K562 (cell line): Measurements from ENCODE around the gene RPS8. TPM values are rescaled to one million over a fixed set of nuclear protein-coding genes. Genes with fewer than 3 reads are reported as not detected.

Source experiments
- COPS2 ChIP-seq: fragments of 450-650 bp; conservative IDR thresholded peaks from 2 replicates; pipeline ENCODE4 v1.6.1; 2016; ENCODE audit warnings: mild to moderate bottlenecking, moderate library complexity
- DMBX1 ChIP-seq: fragments of 250-450 bp; sonication (Bioruptor Pico); IDR thresholded peaks from 2 replicates; pipeline ENCODE4 v1.8.0; 2022; ENCODE audit warnings: inconsistent platforms, mild to moderate bottlenecking, moderate library complexity, borderline replicate concordance
- HDAC1 ChIP-seq, 2 experiments: fragments of 450-650 bp; IDR thresholded peaks; 2 replicates each; pipeline ENCODE4 v1.6.1; 2016 to 2017; ENCODE audit warnings: inconsistent platforms in 1 of 2, mild to moderate bottlenecking in 1 of 2, moderate library complexity in 1 of 2
- HDGF ChIP-seq: fragments of 450-650 bp; IDR thresholded peaks from 2 replicates; pipeline ENCODE4 v1.6.1; 2016
- MAFG ChIP-seq: fragments of 450-650 bp; conservative IDR thresholded peaks from 2 replicates; pipeline ENCODE4 v1.6.1; 2016; ENCODE audit warnings: missing genetic modification characterization, missing compliant biosample characterization
- MCM3 ChIP-seq: fragments of 450-650 bp; IDR thresholded peaks from 2 replicates; pipeline ENCODE4 v1.6.1; 2016
- MCM7 ChIP-seq, 2 experiments: fragments of 450-650 bp; IDR thresholded peaks; 2 replicates each; pipeline ENCODE4 v1.6.1; 2016 to 2018
- NFIC ChIP-seq: fragments of 450-650 bp; IDR thresholded peaks from 2 replicates; pipeline ENCODE4 v1.6.1; 2017; ENCODE audit warnings: mild to moderate bottlenecking, inconsistent platforms
- PHB2 ChIP-seq: fragments of 450-650 bp; IDR thresholded peaks from 2 replicates; pipeline ENCODE4 v1.6.1; 2017; ENCODE audit warnings: low read depth
- THRAP3 ChIP-seq: fragments of 450-650 bp; IDR thresholded peaks from 2 replicates; pipeline ENCODE4 v1.6.1; 2016; ENCODE audit warnings: mild to moderate bottlenecking, inconsistent platforms, borderline replicate concordance
- TOE1 ChIP-seq, 2 experiments: fragments of 450-650 bp in 1 of 2; sonication (generic) in 1 of 2; formaldehyde crosslinking in 1 of 2; IDR thresholded peaks; 2 replicates each; pipeline versions ENCODE4 v1.7.1 to v1.8.0; 2016 to 2022; ENCODE audit warnings: borderline replicate concordance in 2 of 2, mild to moderate bottlenecking in 2 of 2, antibody characterized with exemption in 1 of 2, inconsistent platforms in 1 of 2, low read depth in 1 of 2, missing genetic modification reagents in 1 of 2, moderate library complexity in 1 of 2
- TRIM24 ChIP-seq, 2 experiments: fragments of 450-650 bp; IDR thresholded peaks; 2 replicates each; pipeline ENCODE4 v1.6.1; 2016
- polyA plus RNA-seq, 8 experiments: library from polyadenylated mRNA; depleted of rRNA in 4 of 8; stranded (reverse) in 5 of 8; unstranded in 3 of 8; fragments of >200 nt; fragmentation: Nextera tagmentation in 2 of 8; fragmentation: Illumina TruSeq in 1 of 8; extraction: Ambion mirVana in 2 of 8; extraction: Trizol in 1 of 8; gene quantifications; 2 replicates each; pipeline versions ENCODE4 v1.2.1 to v1.2.3, GENCODE V29; 2011 to 2014; ENCODE audit warnings: inconsistent platforms in 1 of 8, missing spikeins in 1 of 8
- total RNA-seq, 7 experiments: library from RNA; depleted of rRNA in 6 of 7; stranded (reverse); fragments of >200 nt in 6 of 7; fragmentation: Illumina TruSeq in 2 of 7; extraction: Trizol in 2 of 7; gene quantifications; 2 replicates each; pipeline versions ENCODE4 v1.2.1 to v1.2.3, GENCODE V29; 2011 to 2021; ENCODE audit warnings: low replicate concordance in 1 of 7
- TF ChIP-seq, protein P1 (sequence below): sonication (generic); formaldehyde crosslinking; IDR thresholded peaks from 2 replicates; pipeline ENCODE4 v1.8.0; 2022; ENCODE audit warnings: mild to moderate bottlenecking, missing genetic modification reagents
- TF ChIP-seq, protein P2 (sequence below): IDR thresholded peaks from 2 replicates; pipeline ENCODE4 v1.6.1; 2012; ENCODE audit warnings: low read depth, low read length, improper control_type of control experiment, borderline replicate concordance
- TF ChIP-seq, protein P3 (sequence below): sonication (generic); formaldehyde crosslinking; IDR thresholded peaks from 2 replicates; pipeline ENCODE4 v1.8.1; 2022; ENCODE audit warnings: missing genetic modification reagents
- TF ChIP-seq, protein P4 (sequence below): fragments of 200-800 bp; sonication (Bioruptor generic); IDR thresholded peaks from 2 replicates; pipeline ENCODE4 v1.6.1; 2017; ENCODE audit warnings: missing genetic modification characterization, missing compliant biosample characterization

The RPS8 gene
- total and polyA plus RNA-seq, 9 of the 15 experiments (the other 6 are each of a cell fraction or from before 2014, with no cell fraction given) = 2,431 to 4,168 (median 3,109) TPM

DNA sequence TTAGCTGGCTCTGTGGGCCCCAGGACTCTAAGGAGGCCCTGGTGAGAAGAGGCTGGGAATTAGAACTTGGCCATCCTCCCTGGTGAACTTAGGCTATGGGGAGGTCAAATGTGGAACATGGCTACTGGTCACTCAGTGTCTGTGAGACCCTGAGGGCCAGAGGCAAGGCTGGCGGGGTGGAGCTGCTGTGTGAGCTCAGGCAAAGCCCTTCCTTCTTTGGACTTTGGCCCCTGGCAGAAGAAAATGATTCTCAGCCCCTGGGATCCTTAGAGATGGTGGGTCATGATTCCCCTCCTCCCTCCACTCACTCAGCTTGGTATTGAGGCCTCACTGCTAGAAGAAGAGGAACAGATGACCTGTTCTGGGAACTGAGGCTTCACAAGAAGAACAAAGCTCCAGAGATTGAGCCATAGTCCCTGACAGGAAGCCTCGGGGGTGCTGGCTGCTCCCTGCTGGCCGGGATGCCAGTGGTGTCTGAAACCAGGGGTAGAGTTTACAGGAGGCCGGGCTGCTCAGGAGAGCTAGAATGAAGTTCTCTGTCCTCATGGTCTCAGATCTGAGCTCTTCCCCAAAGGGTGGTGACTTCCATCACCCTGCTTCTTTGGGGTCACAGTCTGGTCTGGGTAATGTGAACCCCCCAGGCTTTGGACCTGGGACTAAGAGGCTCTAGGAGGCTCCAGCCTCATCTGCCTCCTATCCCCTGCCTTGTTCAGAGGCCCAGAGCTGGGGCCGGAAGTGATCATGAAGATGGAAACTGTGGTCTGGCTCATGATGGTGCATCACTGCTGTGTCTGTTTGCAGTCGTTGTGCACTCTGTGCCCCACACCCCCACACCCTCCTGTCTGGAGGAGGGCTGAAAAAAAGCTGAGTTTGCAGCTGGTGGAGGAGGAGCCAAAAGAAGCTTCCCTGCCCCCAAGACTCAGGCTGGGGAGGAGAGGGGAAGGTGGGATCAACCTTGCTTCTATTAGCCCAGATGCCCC is 33.9 kb downstream of the RPS8 start (continued):
- TF ChIP-seq, protein P1, sequence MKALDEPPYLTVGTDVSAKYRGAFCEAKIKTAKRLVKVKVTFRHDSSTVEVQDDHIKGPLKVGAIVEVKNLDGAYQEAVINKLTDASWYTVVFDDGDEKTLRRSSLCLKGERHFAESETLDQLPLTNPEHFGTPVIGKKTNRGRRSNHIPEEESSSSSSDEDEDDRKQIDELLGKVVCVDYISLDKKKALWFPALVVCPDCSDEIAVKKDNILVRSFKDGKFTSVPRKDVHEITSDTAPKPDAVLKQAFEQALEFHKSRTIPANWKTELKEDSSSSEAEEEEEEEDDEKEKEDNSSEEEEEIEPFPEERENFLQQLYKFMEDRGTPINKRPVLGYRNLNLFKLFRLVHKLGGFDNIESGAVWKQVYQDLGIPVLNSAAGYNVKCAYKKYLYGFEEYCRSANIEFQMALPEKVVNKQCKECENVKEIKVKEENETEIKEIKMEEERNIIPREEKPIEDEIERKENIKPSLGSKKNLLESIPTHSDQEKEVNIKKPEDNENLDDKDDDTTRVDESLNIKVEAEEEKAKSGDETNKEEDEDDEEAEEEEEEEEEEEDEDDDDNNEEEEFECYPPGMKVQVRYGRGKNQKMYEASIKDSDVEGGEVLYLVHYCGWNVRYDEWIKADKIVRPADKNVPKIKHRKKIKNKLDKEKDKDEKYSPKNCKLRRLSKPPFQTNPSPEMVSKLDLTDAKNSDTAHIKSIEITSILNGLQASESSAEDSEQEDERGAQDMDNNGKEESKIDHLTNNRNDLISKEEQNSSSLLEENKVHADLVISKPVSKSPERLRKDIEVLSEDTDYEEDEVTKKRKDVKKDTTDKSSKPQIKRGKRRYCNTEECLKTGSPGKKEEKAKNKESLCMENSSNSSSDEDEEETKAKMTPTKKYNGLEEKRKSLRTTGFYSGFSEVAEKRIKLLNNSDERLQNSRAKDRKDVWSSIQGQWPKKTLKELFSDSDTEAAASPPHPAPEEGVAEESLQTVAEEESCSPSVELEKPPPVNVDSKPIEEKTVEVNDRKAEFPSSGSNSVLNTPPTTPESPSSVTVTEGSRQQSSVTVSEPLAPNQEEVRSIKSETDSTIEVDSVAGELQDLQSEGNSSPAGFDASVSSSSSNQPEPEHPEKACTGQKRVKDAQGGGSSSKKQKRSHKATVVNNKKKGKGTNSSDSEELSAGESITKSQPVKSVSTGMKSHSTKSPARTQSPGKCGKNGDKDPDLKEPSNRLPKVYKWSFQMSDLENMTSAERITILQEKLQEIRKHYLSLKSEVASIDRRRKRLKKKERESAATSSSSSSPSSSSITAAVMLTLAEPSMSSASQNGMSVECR = 0 out of 2 replicates have a peak, but pooled peaks have one; percentile 15
- TF ChIP-seq THRAP3 (0 out of 2 replicates have a peak, but pooled peaks have one; percentile 28), NFIC (no peak; the same call in 1 of the 2 replicates), PHB2 (no peak), MCM7 (IDR thresholded peaks at IDR 0.05) (no peak), DMBX1 (CRISPR knock-in tag) (0 out of 2 replicates have a peak, but pooled peaks have one; percentile 33), TOE1 (IDR thresholded peaks at IDR 0.05; ENCODE audit: borderline replicate concordance) (no peak), TOE1 (CRISPR knock-in tag; IDR thresholded peaks at IDR 0.05; ENCODE audit: borderline replicate concordance, low read depth) (no peak), MCM3 (no peak), TRIM24 (IDR thresholded peaks at IDR 0.05) (no peak), COPS2 (no peak), HDAC1 (IDR thresholded peaks at IDR 0.05) (peak in 1 of 2 experiments; percentile 11; a peak in 1 of 4 replicates), MAFG (tag) (peak; percentile 79), HDGF (no peak)
- TF ChIP-seq, protein P2, sequence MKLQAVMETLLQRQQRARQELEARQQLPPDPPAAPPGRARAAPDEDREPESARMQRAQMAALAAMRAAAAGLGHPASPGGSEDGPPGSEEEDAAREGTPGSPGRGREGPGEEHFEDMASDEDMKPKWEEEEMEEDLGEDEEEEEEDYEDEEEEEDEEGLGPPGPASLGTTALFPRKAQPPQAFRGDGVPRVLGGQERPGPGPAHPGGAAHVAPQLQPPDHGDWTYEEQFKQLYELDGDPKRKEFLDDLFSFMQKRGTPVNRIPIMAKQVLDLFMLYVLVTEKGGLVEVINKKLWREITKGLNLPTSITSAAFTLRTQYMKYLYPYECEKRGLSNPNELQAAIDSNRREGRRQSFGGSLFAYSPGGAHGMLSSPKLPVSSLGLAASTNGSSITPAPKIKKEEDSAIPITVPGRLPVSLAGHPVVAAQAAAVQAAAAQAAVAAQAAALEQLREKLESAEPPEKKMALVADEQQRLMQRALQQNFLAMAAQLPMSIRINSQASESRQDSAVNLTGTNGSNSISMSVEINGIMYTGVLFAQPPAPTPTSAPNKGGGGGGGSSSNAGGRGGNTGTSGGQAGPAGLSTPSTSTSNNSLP = no peak
- TF ChIP-seq, protein P3, sequence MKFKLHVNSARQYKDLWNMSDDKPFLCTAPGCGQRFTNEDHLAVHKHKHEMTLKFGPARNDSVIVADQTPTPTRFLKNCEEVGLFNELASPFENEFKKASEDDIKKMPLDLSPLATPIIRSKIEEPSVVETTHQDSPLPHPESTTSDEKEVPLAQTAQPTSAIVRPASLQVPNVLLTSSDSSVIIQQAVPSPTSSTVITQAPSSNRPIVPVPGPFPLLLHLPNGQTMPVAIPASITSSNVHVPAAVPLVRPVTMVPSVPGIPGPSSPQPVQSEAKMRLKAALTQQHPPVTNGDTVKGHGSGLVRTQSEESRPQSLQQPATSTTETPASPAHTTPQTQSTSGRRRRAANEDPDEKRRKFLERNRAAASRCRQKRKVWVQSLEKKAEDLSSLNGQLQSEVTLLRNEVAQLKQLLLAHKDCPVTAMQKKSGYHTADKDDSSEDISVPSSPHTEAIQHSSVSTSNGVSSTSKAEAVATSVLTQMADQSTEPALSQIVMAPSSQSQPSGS = no peak
- TF ChIP-seq, protein P4, sequence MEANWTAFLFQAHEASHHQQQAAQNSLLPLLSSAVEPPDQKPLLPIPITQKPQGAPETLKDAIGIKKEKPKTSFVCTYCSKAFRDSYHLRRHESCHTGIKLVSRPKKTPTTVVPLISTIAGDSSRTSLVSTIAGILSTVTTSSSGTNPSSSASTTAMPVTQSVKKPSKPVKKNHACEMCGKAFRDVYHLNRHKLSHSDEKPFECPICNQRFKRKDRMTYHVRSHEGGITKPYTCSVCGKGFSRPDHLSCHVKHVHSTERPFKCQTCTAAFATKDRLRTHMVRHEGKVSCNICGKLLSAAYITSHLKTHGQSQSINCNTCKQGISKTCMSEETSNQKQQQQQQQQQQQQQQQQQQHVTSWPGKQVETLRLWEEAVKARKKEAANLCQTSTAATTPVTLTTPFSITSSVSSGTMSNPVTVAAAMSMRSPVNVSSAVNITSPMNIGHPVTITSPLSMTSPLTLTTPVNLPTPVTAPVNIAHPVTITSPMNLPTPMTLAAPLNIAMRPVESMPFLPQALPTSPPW = no peak; the same call in 1 of the 2 replicates
